ENCODE data around the gene PROZ.

DNA sequence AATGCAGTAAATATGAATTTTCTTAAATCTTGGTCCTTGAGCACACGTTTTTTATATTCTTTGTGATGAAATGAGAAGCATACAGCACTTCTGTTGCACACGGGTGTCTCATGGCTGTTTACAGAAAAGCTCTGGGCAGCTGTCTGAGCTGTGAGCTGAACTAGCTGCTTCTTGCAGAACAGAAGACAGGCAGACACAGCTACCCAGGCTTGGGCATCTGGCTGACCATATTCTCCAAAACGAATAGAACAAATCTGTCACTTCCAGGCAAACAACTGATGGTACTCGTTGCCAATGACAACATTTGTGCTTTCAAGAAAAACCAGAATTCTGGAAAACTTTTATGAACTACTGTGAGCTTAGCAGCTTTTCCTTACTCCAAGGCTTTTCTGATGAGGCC lies 33.8 kb downstream of the PROZ start:
- TF ChIP-seq, protein P1, sequence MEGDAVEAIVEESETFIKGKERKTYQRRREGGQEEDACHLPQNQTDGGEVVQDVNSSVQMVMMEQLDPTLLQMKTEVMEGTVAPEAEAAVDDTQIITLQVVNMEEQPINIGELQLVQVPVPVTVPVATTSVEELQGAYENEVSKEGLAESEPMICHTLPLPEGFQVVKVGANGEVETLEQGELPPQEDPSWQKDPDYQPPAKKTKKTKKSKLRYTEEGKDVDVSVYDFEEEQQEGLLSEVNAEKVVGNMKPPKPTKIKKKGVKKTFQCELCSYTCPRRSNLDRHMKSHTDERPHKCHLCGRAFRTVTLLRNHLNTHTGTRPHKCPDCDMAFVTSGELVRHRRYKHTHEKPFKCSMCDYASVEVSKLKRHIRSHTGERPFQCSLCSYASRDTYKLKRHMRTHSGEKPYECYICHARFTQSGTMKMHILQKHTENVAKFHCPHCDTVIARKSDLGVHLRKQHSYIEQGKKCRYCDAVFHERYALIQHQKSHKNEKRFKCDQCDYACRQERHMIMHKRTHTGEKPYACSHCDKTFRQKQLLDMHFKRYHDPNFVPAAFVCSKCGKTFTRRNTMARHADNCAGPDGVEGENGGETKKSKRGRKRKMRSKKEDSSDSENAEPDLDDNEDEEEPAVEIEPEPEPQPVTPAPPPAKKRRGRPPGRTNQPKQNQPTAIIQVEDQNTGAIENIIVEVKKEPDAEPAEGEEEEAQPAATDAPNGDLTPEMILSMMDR (IDR thresholded peaks at IDR 0.05), result no peak
- no peak for TF ChIP-seq POLR2A (IDR thresholded peaks at IDR 0.05)
